Measurements from ENCODE around the gene NIPAL4. TPM values are rescaled to one million over a fixed set of nuclear protein-coding genes. Genes with fewer than 3 reads are reported as not detected.

Gene NIPAL4
- under 0.01 TPM in 1 of 2 replicates, not detected in the other for total RNA-seq

GRCh38 chr5:157459715-157460599 is at the start of gene NIPAL4:
Gene NIPAL4, plus strand, starts transcription at chr5:157460213. Its CDS starts 108 bp downstream, at chr5:157460321.

Other genes starting within 250 kb of the NIPAL4 start
- 2.5 and 8.6 TPM in 2 replicates for gene CYFIP2, start 194.1 kb upstream of the NIPAL4 start, total RNA-seq
- gene ADAM19, start 115.6 kb downstream of the NIPAL4 start, total RNA-seq, result 3.1 and 6.3 TPM in 2 replicates
- gene SOX30, start 192.2 kb downstream of the NIPAL4 start, total RNA-seq, result under 0.01 TPM in 1 of 2 replicates, not detected in the other
- gene C5orf52, start 211.3 kb downstream of the NIPAL4 start, total RNA-seq, result not detected in 2 replicates

All from articular chondrocyte of knee joint (primary cell).